T47D (cell line): ENCODE measurements around the gene GATD1.

Source experiments
- DNase-seq, 2 experiments: peaks; one replicate each; pipeline versions ENCODE4 v3.0.0 to v3.0.0-alpha.2; 2011 to 2012; ENCODE audit warnings: low read depth in 1 of 2, low spot score in 1 of 2
- JUND ChIP-seq: IDR thresholded peaks from 2 replicates; pipeline ENCODE4 v1.6.1; 2012; ENCODE audit warnings: low read depth
- in situ Hi-C: cut with HindIII; loops from 2 replicates; pipeline ENCODE4 v1.10.0; 2016; ENCODE audit warnings: low sequenced_read_pairs, low pct_unique_long_range_greater_than_20kb

The GATD1 gene

DNA sequence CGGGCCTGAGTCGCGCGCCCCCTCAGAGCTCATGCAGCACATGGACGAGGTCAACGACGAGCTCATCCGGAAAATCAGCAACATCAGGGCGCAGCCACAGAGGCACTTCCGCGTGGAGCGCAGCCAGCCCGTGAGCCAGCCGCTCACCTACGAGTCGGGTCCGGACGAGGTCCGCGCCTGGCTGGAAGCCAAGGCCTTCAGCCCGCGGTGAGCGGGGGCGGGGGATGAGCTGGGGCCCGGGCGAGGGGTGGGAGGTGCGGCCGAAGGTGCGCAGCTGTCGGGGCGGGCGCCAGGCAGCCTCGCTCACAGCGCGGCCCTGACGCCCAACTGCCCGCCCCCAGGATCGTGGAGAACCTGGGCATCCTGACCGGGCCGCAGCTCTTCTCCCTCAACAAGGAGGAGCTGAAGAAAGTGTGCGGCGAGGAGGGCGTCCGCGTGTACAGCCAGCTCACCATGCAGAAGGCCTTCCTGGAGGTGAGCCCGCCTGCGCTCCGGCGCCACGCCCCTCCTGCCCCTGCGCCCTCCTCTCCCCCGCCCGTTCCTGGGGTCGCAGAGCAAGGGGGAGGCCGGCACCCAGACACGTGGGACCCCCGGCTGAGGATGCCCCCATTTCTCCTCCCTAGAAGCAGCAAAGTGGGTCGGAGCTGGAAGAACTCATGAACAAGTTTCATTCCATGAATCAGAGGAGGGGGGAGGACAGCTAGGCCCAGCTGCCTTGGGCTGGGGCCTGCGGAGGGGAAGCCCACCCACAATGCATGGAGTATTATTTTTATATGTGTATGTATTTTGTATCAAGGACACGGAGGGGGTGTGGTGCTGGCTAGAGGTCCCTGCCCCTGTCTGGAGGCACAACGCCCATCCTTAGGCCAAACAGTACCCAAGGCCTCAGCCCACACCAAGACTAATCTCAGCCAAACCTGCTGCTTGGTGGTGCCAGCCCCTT lies 50.7 kb downstream of the GATD1 start:
- TF ChIP-seq JUND: no peak
- in situ Hi-C loops: no loop called here
- DNase-seq: no peak

DNA sequence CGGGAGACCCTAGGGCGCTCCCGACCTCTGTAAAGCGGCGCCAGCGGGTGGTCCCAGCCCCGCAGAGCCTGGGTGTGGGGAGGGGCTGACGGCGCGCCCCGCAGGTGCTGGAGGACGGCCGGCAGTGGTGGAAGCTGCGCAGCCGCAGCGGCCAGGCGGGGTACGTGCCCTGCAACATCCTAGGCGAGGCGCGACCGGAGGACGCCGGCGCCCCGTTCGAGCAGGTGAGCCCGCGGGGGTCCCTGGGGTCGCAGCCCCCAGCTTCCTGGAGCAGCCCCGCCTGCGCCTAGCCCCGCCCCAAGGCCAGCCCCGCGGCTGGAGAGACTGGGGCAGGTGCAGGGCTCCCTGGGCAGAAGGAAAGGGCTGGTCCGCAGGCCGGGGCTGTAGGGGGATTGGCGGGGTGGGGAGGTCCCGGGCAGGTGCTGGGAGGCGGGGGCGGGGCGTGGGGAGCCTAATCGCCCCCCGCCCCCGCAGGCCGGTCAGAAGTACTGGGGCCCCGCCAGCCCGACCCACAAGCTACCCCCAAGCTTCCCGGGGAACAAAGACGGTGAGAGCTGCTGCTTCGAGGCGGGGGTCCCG lies 51.6 kb downstream of the GATD1 start:
- DNase-seq: no peak
- TF ChIP-seq JUND: no peak
- in situ Hi-C loops: no loop called here

DNA sequence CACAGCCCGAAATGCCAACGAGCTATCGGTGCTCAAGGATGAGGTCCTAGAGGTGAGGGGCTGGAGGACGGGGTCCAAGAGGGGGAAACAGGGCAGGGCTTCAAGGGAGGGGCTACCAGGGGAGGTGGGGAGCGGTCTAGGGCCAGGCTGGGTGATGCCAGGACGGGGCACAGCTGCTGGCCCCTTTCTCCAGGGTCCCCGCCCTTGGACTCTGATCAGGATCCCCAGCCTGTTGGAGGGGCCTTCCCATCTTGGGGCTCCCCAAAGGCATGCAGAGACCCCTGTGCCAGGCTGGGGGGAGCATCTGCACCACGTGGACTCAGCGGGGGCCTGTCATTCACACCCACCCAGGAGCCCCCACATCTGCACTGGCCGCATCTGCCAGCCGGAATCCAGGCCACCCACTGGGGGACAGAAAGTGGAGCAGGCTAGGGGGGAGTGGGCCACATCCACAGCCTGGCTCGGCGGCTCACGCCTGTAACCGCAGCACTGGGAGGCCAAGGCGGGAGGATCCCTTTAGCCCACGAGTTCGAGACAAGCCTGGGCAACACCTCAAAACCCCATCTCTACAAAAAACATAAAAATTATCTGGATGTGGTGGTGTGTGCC lies 52.4 kb downstream of the GATD1 start:
- in situ Hi-C loops: no loop called here
- DNase-seq: no peak
- TF ChIP-seq JUND: no peak

DNA sequence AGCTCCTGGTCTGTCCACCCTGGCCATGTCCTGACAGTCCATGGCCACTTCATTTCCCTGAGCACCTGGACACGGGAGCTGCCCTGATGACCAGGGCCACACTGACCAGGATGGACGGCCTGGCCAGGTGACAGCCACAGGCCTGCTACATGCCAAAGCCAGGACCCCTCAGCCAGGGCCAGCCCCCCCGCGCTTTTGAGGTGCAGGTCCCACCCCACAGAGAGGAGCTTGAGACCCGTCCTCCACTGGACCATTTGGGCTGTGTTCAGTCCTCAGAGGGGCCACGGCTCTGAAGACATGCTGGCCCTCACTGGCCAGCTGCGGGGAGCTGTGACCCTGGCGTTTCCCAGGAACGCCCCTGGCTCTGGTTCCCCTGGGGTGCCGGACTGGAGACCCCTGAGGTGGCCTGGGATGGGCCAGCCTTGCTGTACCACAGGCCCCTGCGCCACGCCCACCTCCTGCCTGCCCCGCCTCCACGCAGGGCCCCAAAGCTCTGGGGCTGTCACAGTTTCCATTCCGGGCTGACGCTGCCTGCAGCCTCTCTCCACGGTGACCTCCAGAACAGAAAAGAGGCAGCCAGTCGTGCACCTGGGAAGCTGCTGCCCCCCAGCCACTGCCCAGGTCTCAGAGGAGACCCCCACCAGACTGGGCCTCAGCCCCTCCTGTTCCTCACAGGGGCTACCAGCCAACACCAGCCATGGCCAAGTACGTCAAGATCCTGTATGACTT lies 53.1 kb downstream of the GATD1 start:
- TF ChIP-seq JUND: no peak
- no peak for DNase-seq
- in situ Hi-C loops: no loop called here

DNA sequence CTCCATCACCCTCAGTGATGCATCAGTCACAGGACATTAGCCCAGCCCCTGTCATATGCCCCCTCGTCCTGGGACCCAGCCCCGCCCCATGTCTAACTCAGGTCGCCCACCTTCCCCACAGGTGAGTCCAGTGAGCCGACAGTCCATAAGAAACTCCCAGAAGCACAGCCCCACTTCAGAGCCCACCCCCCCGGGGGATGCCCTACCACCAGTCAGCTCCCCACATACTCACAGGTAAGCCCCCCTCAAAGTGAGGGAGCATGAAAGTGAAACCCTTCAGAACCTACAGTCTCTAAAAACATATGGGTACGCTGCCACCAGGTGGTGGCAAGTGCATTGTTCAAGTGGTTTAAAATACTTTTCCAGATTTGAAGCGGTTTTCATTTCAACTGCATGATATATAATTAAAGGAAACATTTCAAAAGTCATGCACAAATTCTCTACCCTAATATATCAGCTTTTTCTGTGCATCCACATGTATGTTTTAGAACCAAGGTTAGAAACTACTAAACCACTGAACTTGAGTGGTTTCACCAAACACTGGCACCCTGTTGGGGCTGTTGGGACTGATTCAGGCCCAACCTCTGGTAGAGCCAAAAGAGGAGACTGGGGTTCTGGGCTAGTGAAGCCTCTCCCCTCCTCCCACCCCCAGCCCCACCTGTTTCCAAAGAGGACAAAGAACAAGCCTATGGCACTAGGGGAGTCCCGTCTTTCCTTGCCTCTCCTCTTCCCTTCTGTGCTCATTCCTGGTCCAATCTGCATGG lies 54.0 kb downstream of the GATD1 start:
- peak in 1 of 2 experiments; percentile 64 for DNase-seq
- in situ Hi-C loops: no loop called here
- TF ChIP-seq JUND: no peak

DNA sequence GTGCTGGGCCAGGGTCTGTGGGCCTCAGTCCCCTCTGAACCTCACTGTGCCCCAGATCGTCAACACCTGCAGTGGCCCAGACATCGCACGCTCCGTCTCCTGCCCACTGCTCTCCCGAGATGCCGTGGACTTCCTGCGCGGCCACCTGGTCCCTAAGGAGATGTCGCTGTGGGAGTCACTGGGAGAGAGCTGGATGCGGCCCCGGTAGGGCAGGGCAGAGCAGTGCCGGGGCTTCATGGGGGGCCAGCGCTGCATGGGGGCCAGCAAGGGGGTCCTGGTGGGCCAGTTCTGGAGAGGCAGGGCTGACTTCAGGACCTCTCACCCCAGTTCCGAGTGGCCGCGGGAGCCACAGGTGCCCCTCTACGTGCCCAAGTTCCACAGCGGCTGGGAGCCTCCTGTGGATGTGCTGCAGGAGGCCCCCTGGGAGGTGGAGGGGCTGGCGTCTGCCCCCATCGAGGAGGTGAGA lies 54.9 kb downstream of the GATD1 start:
- in situ Hi-C loops: no loop called here
- TF ChIP-seq JUND: no peak
- no peak for DNase-seq

DNA sequence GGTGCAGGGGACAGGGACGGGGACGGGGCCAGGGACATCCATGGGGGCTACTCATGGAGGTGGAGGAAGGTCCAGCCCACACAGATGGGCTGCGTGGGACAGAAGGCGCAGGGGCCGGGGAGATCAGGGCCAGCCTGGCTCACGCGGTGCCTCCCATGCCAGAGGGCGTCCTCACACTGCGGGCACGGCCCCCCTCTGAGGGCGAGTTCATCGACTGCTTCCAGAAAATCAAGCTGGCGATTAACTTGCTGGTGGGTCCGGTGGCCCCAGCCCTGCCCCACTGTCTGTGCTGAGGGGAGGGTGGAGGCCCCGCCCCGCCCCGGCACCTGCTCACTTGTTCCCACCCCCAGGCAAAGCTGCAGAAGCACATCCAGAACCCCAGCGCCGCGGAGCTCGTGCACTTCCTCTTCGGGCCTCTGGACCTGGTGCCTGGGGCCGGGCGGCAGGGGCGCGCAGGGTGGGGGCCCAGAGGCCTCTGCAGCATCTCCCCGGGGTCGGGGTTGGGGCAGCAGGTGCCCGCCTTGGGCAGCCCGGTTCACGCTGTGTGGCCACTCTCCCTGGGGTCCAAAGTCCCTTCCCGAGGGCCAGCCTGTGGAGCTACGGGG lies 55.4 kb downstream of the GATD1 start:
- in situ Hi-C loops: no loop called here
- DNase-seq: no peak
- TF ChIP-seq JUND: no peak

DNA sequence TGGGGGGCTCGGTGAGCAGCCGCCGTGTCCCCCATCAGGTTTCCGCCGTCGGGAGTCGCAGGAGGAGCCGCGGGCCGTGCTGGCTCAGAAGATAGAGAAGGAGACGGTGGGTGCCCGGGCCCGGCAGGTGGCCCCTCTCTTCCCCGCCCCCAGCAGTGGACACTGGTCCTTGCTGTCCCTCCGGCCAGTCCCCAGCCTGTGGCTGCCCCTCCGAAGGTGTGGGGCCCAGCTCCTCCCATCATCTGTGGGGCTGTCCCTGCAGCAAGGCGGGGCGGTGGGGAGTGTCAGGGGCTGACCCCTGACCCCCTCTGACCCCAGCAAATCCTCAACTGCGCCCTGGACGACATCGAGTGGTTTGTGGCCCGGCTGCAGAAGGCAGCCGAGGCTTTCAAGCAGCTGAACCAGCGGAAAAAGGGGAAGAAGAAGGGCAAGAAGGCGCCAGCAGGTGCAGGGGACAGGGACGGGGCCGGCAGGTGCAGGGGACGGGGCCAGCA lies 56.0 kb downstream of the GATD1 start:
- in situ Hi-C loops: no loop called here
- no peak for TF ChIP-seq JUND
- no peak for DNase-seq

DNA sequence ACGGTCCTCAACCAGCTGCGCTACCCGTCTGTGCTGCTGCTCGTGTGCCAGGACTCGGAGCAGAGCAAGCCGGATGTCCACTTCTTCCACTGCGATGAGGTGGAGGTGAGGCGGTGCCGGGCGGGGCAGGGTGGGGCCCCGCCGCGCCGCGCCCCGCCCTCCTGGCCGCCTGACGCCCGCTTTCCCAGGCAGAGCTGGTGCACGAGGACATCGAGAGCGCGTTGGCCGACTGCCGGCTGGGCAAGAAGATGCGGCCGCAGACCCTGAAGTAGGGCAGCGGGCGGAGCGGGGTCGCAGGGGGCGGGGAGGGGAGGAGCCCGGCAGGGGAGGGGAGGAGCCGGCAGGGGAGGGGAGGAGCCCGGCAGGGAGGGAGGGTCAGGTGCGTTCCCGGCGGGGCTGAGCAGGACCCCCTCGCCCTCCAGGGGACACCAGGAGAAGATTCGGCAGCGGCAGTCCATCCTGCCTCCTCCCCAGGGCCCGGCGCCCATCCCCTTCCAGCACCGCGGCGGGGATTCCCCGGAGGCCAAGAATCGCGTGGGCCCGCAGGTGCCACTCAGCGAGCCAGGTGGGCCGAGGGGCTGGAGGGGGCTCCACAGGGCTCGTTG lies 56.5 kb downstream of the GATD1 start:
- TF ChIP-seq JUND: no peak
- in situ Hi-C loops: no loop called here
- no peak for DNase-seq

DNA sequence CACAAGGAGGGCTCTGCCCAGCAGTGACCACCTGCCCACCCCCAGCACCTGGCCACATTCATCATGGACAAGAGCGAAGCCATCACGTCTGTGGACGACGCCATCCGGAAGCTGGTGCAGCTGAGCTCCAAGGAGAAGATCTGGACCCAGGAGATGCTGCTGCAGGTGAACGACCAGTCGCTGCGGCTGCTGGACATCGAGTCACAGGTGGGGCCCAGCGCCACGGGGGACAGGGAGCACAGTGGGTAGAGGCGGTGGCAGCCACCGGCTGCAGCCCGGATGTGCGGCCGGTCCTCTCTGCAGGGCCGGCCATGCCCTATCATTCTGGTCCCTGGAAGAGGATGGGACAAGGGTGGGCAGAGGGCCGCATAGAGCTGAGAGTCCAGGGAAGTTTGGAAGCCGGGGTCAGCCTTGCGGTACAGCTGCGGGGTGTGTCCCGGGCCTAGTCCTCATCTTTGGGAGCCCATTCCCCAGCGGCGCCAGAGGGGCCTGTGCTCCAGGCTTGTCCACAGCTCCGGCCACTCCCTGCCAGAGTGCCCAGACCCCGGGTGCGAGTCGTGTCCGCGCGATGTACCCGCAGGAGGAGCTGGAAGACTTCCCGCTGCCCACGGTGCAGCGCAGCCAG lies 57.2 kb downstream of the GATD1 start:
- TF ChIP-seq JUND: no peak
- no peak for DNase-seq
- in situ Hi-C loops: no loop called here
